HG03342 (cell line): Measurements from ENCODE around the gene CCDC38.
A peak's percentile ranks its signal among the peaks of the same experiment; 100 is the strongest.
"Not testable (repeated sequence)": the region's sequence is repeated elsewhere in the genome, so short reads cannot be mapped to it uniquely, and the experiment has no call there.

Experiments used
- ATAC-seq: cut with Tn5 transposase; IDR thresholded peaks from one replicate; pipeline ENCODE4 v1.9.1; 2021; ENCODE audit warnings: mild to moderate bottlenecking, moderate library complexity; ENCODE audit not compliant: unreplicated experiment

Gene CCDC38

GRCh38 chr12:95942524-95943329, at the start of gene CCDC38:
CCDC38 (minus strand) TSS chr12:95942614; CDS start chr12:95936509, 6,105 bp downstream.
- ATAC-seq, result peak; percentile 98

DNA sequence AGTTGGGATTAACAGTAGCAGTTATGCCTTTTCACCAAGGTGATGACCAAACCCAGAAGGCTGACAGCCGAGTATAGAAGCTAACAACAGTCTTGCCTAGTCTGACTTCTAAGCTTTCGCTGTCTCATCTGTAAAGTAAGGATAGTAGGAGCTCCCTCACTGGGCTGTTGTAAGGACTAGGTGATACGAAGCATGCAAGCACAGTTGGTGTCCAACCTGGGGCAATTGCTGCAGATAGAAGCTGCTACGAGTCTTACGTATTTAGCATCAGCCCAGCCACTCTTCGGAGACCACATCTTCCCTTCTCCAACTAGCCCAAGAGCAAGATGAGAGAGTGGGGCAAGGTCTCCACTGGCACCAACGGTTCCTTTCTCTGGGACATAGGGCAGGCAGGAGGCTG, 47.7 kb upstream of the CCDC38 start:
- ATAC-seq, result no peak

DNA sequence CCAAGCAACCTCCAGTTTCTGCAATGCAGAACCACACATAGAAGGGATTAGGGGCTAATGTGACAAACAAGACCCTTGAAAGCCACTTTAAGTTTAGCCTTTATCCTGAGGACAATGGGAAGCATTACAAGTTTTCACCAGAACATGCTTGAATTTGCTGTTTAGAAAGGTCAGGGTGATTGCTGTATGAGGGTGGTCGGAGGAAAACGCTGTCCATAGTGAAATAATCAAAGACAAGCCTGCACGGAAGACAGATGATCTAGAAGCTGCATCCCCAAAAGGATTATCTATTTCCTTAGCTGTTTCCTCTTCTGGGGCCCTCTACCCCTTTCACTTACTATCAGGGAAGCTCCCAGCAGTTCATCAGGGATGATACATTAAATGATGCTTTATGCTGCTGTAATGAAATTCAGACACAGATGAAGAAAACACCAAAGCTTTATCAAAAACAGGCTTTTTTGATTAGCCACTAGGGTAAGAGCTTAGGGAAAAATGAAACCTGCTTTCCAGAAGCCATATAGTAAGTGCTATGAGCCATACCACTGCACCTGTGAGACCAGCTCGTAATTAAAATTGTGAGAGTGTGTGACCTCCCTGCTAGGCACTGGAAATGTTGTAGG, 47.2 kb upstream of the CCDC38 start:
- ATAC-seq, result no peak

- ATAC-seq, result no peak
These were observed 46.3 kb upstream of the CCDC38 start for GRCh38 chr12:95988506-95989275.

GRCh38 chr12:95986635-95987570, 44.5 kb upstream of the CCDC38 start:
- no peak for ATAC-seq

DNA sequence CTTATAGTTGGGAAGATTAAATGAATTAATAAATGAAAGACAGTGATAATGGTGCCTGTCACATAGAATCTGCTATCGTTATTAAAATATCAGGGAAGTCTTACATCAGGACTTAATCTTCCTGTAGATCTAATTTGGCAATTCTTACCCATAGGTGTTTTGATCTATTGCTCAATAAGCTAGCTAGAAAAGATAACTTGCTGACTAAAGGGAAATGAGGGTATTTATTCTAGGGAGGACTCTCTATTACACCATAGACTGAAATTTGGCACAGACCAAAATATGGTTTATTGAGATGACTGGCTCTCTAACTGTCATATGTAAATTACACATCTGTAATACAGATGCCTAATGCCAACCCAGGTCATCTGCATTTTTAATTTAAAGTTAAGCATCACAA, 42.3 kb upstream of the CCDC38 start:
- ATAC-seq, result no peak

GRCh38 chr12:95982602-95983001, 40.2 kb upstream of the CCDC38 start:
- no peak for ATAC-seq

GRCh38 chr12:95980437-95980836, 38.0 kb upstream of the CCDC38 start:
- no peak for ATAC-seq

GRCh38 chr12:95978774-95979173, 36.4 kb upstream of the CCDC38 start:
- no peak for ATAC-seq

DNA sequence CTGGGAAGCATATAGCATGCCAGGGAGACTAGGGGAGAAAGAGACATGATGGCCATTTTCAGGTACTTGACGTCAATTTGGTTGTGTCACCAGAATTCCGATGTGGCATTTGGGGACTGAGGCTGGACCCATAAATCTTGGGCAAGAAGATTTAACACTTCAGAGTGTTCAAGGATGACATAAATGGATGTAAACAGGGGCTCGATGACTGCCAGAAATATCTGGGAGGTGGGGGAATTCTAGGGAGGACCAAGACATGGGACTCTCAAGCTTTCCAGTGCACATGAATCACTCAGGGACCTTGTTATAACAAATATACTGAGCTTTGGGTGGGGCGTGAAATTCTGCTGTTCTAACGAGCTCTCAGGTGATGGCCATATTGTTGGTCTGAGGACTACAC, 35.9 kb upstream of the CCDC38 start:
- no peak for ATAC-seq

- no peak for ATAC-seq
These were observed 35.4 kb upstream of the CCDC38 start for GRCh38 chr12:95977764-95978305.

DNA sequence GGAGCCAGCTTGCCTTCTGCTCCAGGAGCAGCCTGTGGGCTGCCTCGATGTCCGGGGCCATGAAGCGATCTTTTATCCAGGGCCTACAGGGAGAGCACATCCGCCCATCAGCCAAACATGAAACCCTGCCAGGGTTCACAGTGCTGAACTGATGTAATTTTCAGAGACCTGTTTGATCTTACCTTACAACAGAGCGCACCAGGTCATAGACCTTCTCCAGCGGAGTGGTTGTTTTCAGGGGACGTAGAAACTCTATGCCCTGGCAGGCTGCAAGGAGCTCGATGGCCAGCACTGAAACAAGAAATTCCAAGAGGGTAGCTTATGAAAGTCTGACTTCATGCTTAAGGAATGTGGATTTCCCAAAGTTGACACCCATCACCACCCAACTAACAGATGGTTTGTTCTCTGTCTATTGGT, 34.0 kb upstream of the CCDC38 start:
- ATAC-seq, result no peak

DNA sequence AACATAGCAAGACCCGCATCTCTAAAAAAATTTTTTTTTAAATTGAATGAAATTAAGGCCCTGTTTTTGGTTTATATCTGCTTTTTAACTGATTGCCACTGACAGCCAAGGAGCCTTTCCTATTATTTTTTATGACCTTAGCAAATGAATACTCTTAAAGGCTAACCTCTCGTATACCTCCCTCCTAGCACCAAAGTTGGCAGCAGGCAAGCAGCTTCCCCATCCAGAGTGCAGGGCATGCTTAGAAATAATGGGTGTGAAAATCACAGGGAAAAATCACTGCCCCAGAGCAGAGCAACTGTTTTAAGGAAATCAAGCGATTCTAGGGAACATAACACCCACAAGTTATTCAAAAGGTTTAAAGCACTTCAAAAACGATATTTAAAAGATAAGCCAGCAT, 33.1 kb upstream of the CCDC38 start:
- no peak for ATAC-seq

DNA sequence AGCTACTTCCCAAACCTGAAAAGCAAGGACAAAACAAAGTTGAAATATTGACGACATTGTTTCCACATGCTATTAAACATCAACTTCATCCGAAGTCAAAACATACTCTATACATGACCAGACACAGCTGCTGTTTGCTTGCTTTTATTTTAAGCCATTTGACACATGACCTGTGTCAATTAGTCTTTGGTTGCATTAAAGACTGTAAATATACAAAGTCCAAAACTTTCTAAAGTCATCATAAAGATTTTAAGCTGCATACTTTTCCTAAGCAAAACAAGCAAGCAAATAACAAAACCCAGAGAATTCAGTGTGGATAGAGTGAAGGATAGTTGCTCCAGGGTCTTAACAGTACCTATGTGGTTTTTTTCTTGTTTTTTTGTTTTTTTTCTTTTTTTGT, 31.9 kb upstream of the CCDC38 start:
- no peak for ATAC-seq

GRCh38 chr12:95972832-95973456, 30.5 kb upstream of the CCDC38 start:
- no peak for ATAC-seq

DNA sequence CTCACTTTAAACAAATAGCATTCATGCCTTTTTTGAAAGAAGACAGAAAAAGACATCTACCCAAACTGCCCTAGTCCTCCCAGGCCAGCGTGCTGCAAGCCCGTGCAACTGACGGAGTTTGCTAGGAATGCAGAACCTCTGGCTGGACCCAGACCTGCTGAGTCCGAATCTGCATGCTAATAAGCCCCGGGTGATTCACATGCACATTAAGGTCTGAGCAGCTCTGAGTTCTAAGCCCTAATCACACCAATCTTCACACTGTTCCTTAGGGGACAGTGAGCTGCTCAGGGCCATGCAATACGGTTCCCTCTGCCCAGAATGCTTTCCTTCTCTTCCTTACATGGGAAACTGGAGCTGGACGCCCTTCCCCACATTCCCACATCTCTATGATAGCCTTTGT, 28.5 kb upstream of the CCDC38 start:
- no peak for ATAC-seq

GRCh38 chr12:95969116-95969515, 26.7 kb upstream of the CCDC38 start:
- not testable (repeated sequence) for ATAC-seq

DNA sequence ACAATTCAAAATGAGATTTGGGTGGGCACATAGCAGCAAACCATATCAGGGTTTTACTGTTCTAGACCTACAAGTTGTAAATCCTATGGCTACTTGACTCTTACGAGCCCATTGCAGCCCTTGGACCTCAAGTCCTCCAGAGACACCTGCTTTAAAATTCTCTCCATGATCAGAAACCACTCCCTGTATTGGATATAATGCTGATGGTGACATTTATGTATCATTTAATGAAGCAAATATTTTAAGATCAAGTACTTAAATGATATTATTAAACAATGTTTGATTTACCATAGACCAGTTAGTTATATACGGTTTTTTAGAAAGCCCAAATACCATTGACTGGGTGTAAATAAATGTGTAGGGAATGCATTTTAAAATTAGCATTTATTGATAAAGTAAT, 24.9 kb upstream of the CCDC38 start:
- ATAC-seq, result no peak

DNA sequence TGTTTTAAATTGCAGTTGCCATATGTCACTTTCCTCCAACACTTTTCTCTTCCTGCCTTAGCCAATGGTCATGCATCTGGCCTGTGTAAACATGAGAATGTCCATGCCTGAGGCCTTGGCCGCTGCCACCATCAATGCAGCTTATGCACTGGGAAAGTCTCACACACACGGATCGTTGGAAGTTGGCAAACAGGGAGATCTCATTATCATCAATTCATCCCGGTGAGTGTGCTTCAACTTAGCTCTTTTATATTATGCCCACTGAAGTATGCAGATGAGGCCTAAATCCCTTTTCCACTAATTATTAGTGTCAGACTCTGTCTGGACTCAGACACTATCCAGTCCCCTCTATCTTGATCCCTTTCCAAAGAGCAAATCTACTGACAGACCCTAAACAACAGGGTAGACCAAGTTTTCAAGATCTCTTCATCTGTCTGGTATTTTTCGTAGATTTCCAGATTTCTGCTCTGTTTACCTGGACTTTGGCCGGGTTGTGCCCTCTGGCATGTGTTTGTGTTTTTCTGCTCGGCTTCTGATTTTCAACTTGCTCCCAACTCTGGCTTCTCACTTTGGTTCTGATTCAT, 24.0 kb upstream of the CCDC38 start:
- no peak for ATAC-seq

GRCh38 chr12:95963096-95963495, 20.7 kb upstream of the CCDC38 start:
- no peak for ATAC-seq
